GM23248 (cell line): ENCODE data around the gene TRO. TPM values are rescaled to one million over a fixed set of nuclear protein-coding genes. Genes with fewer than 3 reads are reported as not detected.

Experiments used
- DNase-seq: peaks from one replicate; pipeline ENCODE4 v3.0.0-alpha.2; 2015
- H2AFZ ChIP-seq: fragments of 200-600 bp; sonication (generic); 2 replicates; pipeline ENCODE4 v1.6.1; 2016; ENCODE audit warnings: antibody characterized with exemption
- H3F3A ChIP-seq: fragments of 200-600 bp; sonication (generic); 2 replicates; pipeline ENCODE4 v1.6.1; 2016; ENCODE audit warnings: mild to moderate bottlenecking, antibody characterized with exemption, mixed run types; ENCODE audit not compliant: insufficient read depth
- H3K27ac ChIP-seq: fragments of 200-600 bp; sonication (generic); 2 replicates; pipeline ENCODE4 v1.5.1; 2016; ENCODE audit warnings: mild to moderate bottlenecking
- H3K27me3 ChIP-seq: fragments of 200-600 bp; sonication (generic); replicated peaks from 2 replicates; pipeline ENCODE4 v1.6.1; 2016; ENCODE audit warnings: mild to moderate bottlenecking; ENCODE audit not compliant: insufficient read depth
- H3K36me3 ChIP-seq: fragments of 200-600 bp; sonication (generic); 2 replicates; pipeline ENCODE4 v1.6.1; 2016; ENCODE audit warnings: low read depth, mild to moderate bottlenecking
- H3K4me1 ChIP-seq: fragments of 200-600 bp; sonication (generic); 2 replicates; pipeline ENCODE4 v1.6.1; 2016; ENCODE audit warnings: mild to moderate bottlenecking; ENCODE audit not compliant: insufficient read depth
- H3K4me2 ChIP-seq: fragments of 200-600 bp; sonication (generic); one replicate; pipeline ENCODE4 v1.6.1; 2016; ENCODE audit warnings: mild to moderate bottlenecking; ENCODE audit not compliant: unreplicated experiment
- H3K4me3 ChIP-seq: fragments of 200-600 bp; sonication (generic); 2 replicates; pipeline ENCODE4 v1.5.1; 2016; ENCODE audit warnings: mild to moderate bottlenecking
- H3K79me2 ChIP-seq: fragments of 200-600 bp; sonication (generic); 2 replicates; pipeline ENCODE4 v1.6.1; 2016; ENCODE audit warnings: mild to moderate bottlenecking; ENCODE audit not compliant: insufficient read depth
- H3K9ac ChIP-seq: fragments of 200-600 bp; sonication (generic); 2 replicates; pipeline ENCODE4 v1.6.1; 2016; ENCODE audit warnings: mild to moderate bottlenecking
- H3K9me2 ChIP-seq: fragments of 200-600 bp; sonication (generic); 2 replicates; pipeline ENCODE4 v1.6.1; 2016; ENCODE audit warnings: mixed run types, mild to moderate bottlenecking, moderate library complexity; ENCODE audit not compliant: insufficient read depth
- H3K9me3 ChIP-seq: fragments of 200-600 bp; sonication (generic); one replicate; pipeline ENCODE4 v1.6.1; 2017; ENCODE audit warnings: low read depth
- H4K20me1 ChIP-seq: fragments of 200-600 bp; sonication (generic); 2 replicates; pipeline ENCODE4 v1.6.0; 2016; ENCODE audit not compliant: insufficient read depth
- EZH2 ChIP-seq: fragments of 200-600 bp; sonication (generic); IDR thresholded peaks from 2 replicates; pipeline ENCODE4 v1.6.1; 2018; ENCODE audit warnings: antibody characterized with exemption, mild to moderate bottlenecking; ENCODE audit not compliant: insufficient read depth, poor library complexity, severe bottlenecking
- EZH2phosphoT487 ChIP-seq: fragments of 200-600 bp; sonication (generic); IDR thresholded peaks from 2 replicates; pipeline ENCODE4 v1.6.1; 2018; ENCODE audit warnings: antibody characterized with exemption, moderate library complexity, mild to moderate bottlenecking, low read depth; ENCODE audit not compliant: insufficient read depth
- WGBS, 2 experiments: methylation state at CpG; one replicate each; pipeline ENCODE4 v1.1.6; 2015 to 2017; ENCODE audit warnings: low lambda C conversion rate in 2 of 2, low coverage in 1 of 2; ENCODE audit errors: missing lambda C conversion rate in 2 of 2; 5-methylcytosine and 5-hydroxymethylcytosine counted together
- in situ Hi-C: fragments of 300-500 bp; cut with MboI; formaldehyde crosslinking; loops from 2 replicates; pipeline ENCODE4 v1.15.0; 2020
- polyA plus RNA-seq: library from polyadenylated mRNA; unstranded; fragments of >200 nt; fragmentation: Nextera tagmentation; extraction: Ambion mirVana; gene quantifications from 2 replicates; pipeline ENCODE4 v1.2.1, GENCODE V29; 2016
- small RNA-seq: library from RNA; depleted of rRNA; stranded (forward); fragments of <200 nt; gene quantifications from one replicate; pipeline ENCODE3, GENCODE V24; 2014; ENCODE audit warnings: low read depth, low replicate concordance
- total RNA-seq: library from RNA; depleted of rRNA; stranded (reverse); fragments of >200 nt; shearing (Covaris generic); gene quantifications from 2 replicates; pipeline ENCODE4 v1.2.3, GENCODE V29; 2014; rRNA removed

TRO gene
- total and polyA plus RNA-seq, 2 experiments from 2014 or later, result 13.6 to 17.7 TPM

GRCh38 chrX:54977387-54977786, 56.8 kb downstream of the TRO start:
- Histone ChIP-seq H4K20me1 (no peaks in the 10 kb centered on the region), H3K4me3 (no peak overlapping the region), H3K9ac (no peak overlapping the region), H2AFZ (no peak overlapping the region), H3K36me3 (no peaks in the 10 kb centered on the region), H3K27ac (no peak overlapping the region), H3K27me3 (no peaks in the 10 kb centered on the region), H3K9me3 (no peaks in the 10 kb centered on the region), H3F3A (no peaks in the 10 kb centered on the region), H3K9me2 (no peaks in the 10 kb centered on the region), H3K4me1 (no peaks in the 10 kb centered on the region), H3K4me2 (no peak overlapping the region), H3K79me2 (no peaks in the 10 kb centered on the region)
- TF ChIP-seq EZH2 (no peak), EZH2phosphoT487 (no peak)
- 20 to 26% methylated on average over 4 of the region's 4 CpGs for WGBS, 2 experiments
- in situ Hi-C loops, result no loop called here
- DNase-seq, result no peak

DNA sequence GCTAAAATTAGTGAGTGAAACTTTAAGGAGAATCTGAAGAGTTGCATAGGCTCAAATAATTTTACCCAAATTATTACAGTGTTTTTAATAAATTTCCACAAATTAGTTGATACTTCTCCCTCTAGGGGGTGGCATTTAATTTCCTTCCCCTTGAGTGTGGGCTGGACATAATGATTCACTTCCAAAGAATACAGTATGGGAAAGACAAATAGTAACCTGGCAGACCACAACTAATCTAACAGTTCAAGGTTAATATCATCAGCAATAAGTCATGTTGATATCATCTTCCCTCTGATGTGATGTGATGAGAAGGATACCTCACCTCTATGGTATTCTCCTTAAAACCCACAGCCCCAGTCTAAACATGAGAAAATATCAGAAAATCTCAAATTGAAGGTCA, 57.8 kb downstream of the TRO start:
- Histone ChIP-seq H3K79me2 (no peaks in the 10 kb centered on the region), H2AFZ (no peak overlapping the region), H3K4me3 (no peak overlapping the region), H3K36me3 (no peaks in the 10 kb centered on the region), H3K27me3 (no peaks in the 10 kb centered on the region), H3K9ac (no peak overlapping the region), H4K20me1 (no peaks in the 10 kb centered on the region), H3K9me3 (no peaks in the 10 kb centered on the region), H3F3A (no peaks in the 10 kb centered on the region), H3K4me1 (no peaks in the 10 kb centered on the region), H3K9me2 (no peaks in the 10 kb centered on the region), H3K27ac (no peak overlapping the region), H3K4me2 (no peak overlapping the region)
- DNase-seq, result no peak
- in situ Hi-C loops, result no loop called here
- TF ChIP-seq EZH2, result no peak
- TF ChIP-seq EZH2phosphoT487, result no peak

DNA sequence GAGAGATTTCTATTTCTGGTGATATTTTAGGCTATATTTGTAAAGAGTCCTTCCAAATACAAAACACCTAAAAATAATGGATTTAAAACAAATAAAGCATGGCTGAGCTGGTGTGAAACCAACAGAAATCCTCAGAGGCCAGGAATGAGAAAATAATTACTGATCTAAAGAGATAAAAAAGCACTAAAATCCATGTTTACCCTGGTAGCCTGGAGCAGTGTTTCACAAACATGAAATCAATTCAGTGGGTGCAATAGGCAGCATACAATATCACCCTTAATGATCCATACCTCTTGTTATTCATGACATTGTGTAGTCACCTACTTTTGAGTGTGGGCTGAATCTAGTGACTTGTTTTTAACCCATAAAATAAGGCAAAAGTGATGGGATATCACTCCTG, 58.8 kb downstream of the TRO start:
- Histone ChIP-seq H3K27ac (no peak overlapping the region), H3K9me2 (no peaks in the 10 kb centered on the region), H2AFZ (no peak overlapping the region), H3K79me2 (no peaks in the 10 kb centered on the region), H3F3A (no peaks in the 10 kb centered on the region), H3K9ac (no peak overlapping the region), H3K36me3 (no peaks in the 10 kb centered on the region), H3K27me3 (no peaks in the 10 kb centered on the region), H3K9me3 (no peaks in the 10 kb centered on the region), H3K4me3 (no peak overlapping the region), H3K4me1 (no peaks in the 10 kb centered on the region), H4K20me1 (no peaks in the 10 kb centered on the region), H3K4me2 (no peak overlapping the region)
- no peak for DNase-seq
- in situ Hi-C loops, result no loop called here
- TF ChIP-seq EZH2phosphoT487, result no peak
- TF ChIP-seq EZH2, result no peak

DNA sequence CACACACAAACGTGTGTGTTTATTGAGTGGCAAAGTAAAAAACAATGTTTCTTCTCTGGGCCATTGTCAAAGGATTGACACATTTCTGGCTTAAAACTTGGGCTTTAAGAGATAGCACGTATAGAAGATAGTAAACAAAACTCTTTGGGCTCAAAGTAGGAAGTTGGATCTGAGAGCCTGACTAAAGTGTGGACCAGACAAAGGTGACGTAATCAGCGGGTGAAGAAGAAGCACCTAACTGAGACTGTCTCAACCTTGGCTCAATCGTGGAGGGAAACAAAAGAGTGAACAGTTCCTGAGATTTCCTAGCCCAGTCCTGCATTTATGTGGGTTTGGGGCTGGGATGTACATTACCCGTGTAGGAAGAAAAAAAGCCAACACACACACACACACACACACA, 59.7 kb downstream of the TRO start:
- Histone ChIP-seq H3K27me3 (no peaks in the 10 kb centered on the region), H3K9ac (no peak overlapping the region), H4K20me1 (no peaks in the 10 kb centered on the region), H3K9me3 (no peaks in the 10 kb centered on the region), H3K27ac (no peak overlapping the region), H2AFZ (no peak overlapping the region), H3K4me1 (no peaks in the 10 kb centered on the region), H3K4me2 (no peak overlapping the region), H3K36me3 (no peaks in the 10 kb centered on the region), H3F3A (no peaks in the 10 kb centered on the region), H3K79me2 (no peaks in the 10 kb centered on the region), H3K4me3 (no peak overlapping the region), H3K9me2 (no peaks in the 10 kb centered on the region)
- in situ Hi-C loops, result no loop called here
- 35 to 45% methylated on average over 6 of the region's 6 CpGs for WGBS, 2 experiments
- no peak for DNase-seq
- TF ChIP-seq EZH2 (no peak), EZH2phosphoT487 (no peak)

Small RNA genes within 50 kb of the gene (small RNA-seq; reads per million reads assigned to genes)
- gene RF00614, result not detected

Other genes starting within 250 kb of the TRO start
- not detected in 2 replicates for gene ITIH6, start 122.6 kb upstream of the TRO start, total RNA-seq
- not detected in 2 replicates for gene ITIH6, start 122.6 kb upstream of the TRO start, polyA plus RNA-seq
- 251 and 253 TPM in 2 replicates for gene MAGED2, start 113.1 kb upstream of the TRO start, total RNA-seq
- gene MAGED2, start 113.1 kb upstream of the TRO start, polyA plus RNA-seq, result 274 and 285 TPM in 2 replicates
- not detected in 2 replicates for gene PFKFB1, start 73.4 kb downstream of the TRO start, total RNA-seq
- gene PFKFB1, start 73.4 kb downstream of the TRO start, polyA plus RNA-seq, result not detected in 2 replicates
- 7.8 and 8.0 TPM in 2 replicates for gene APEX2, start 79.5 kb downstream of the TRO start, total RNA-seq
- gene APEX2, start 79.5 kb downstream of the TRO start, polyA plus RNA-seq, result 13.7 and 17.5 TPM in 2 replicates
- not detected in 2 replicates for gene ALAS2, start 110.2 kb downstream of the TRO start, total RNA-seq
- gene ALAS2, start 110.2 kb downstream of the TRO start, polyA plus RNA-seq, result not detected in 2 replicates
- gene PAGE2B, start 154.2 kb downstream of the TRO start, total RNA-seq, result not detected in 2 replicates
- gene PAGE2B, start 154.2 kb downstream of the TRO start, polyA plus RNA-seq, result not detected in 2 replicates
- not detected in 2 replicates for gene PAGE2, start 168.2 kb downstream of the TRO start, total RNA-seq
- gene PAGE2, start 168.2 kb downstream of the TRO start, polyA plus RNA-seq, result not detected in 2 replicates